ENCODE data around the gene ZNF516.

Gene ZNF516

GRCh38 chr18:76398295-76398694 lies 96.7 kb downstream of the ZNF516 start:
- DNase-seq (ENCODE audit: low read depth in 1 of 2, low spot score in 1 of 2) = no peak
- Histone ChIP-seq H3K27ac (replicated peaks) (no peak overlapping the region), H3K4me3 (replicated peaks; ENCODE audit: insufficient read depth, low read length) (no peak overlapping the region), H3K27me3 (ENCODE audit: insufficient read depth, poor library complexity, severe bottlenecking) (no peaks in the 10 kb centered on the region)
- TF ChIP-seq CTCF (IDR thresholded peaks at IDR 0.05; ENCODE audit: insufficient read depth, low read length) (no peak), SPI1 (IDR thresholded peaks at IDR 0.05; ENCODE audit: borderline replicate concordance, low read depth) (no peak), GABPA (IDR thresholded peaks at IDR 0.05; ENCODE audit: low read depth) (no peak), POLR2AphosphoS5 (IDR thresholded peaks at IDR 0.05; ENCODE audit: low read depth) (no peak), REST (IDR thresholded peaks at IDR 0.05; ENCODE audit: insufficient replicate concordance, low read depth) (no peak)

GRCh38 chr18:76397631-76398030 lies 97.4 kb downstream of the ZNF516 start:
- no peak overlapping the region for H3K4me3 ChIP-seq (replicated peaks; ENCODE audit: insufficient read depth, low read length)
- TF ChIP-seq GABPA (IDR thresholded peaks at IDR 0.05; ENCODE audit: low read depth) = no peak
- TF ChIP-seq SPI1 (IDR thresholded peaks at IDR 0.05; ENCODE audit: borderline replicate concordance, low read depth) = no peak
- DNase-seq (ENCODE audit: low read depth in 1 of 2, low spot score in 1 of 2) = no peak
- no peak overlapping the region for H3K27ac ChIP-seq (replicated peaks)
- no peaks in the 10 kb centered on the region for H3K27me3 ChIP-seq (ENCODE audit: insufficient read depth, poor library complexity, severe bottlenecking)

- TF ChIP-seq POLR2AphosphoS5 (IDR thresholded peaks at IDR 0.05; ENCODE audit: low read depth) (no peak), GABPA (IDR thresholded peaks at IDR 0.05; ENCODE audit: low read depth) (no peak), SPI1 (IDR thresholded peaks at IDR 0.05; ENCODE audit: borderline replicate concordance, low read depth) (no peak), CTCF (IDR thresholded peaks at IDR 0.05; ENCODE audit: insufficient read depth, low read length) (no peak), REST (IDR thresholded peaks at IDR 0.05; ENCODE audit: insufficient replicate concordance, low read depth) (no peak)
- Histone ChIP-seq H3K27me3 (ENCODE audit: insufficient read depth, poor library complexity, severe bottlenecking) (no peaks in the 10 kb centered on the region), H3K27ac (replicated peaks) (no peak overlapping the region), H3K4me3 (replicated peaks; ENCODE audit: insufficient read depth, low read length) (no peak overlapping the region)
- no peak for DNase-seq (ENCODE audit: low read depth in 1 of 2, low spot score in 1 of 2)
These were observed 98.2 kb downstream of the ZNF516 start for GRCh38 chr18:76396792-76397191.

GRCh38 chr18:76395609-76396008 lies 99.4 kb downstream of the ZNF516 start:
- DNase-seq (ENCODE audit: low read depth in 1 of 2, low spot score in 1 of 2) = no peak
- Histone ChIP-seq H3K27me3 (ENCODE audit: insufficient read depth, poor library complexity, severe bottlenecking) (no peaks in the 10 kb centered on the region), H3K27ac (replicated peaks) (no peak overlapping the region), H3K4me3 (replicated peaks; ENCODE audit: insufficient read depth, low read length) (no peak overlapping the region)
- TF ChIP-seq CTCF (IDR thresholded peaks at IDR 0.05; ENCODE audit: insufficient read depth, low read length) (no peak), REST (IDR thresholded peaks at IDR 0.05; ENCODE audit: insufficient replicate concordance, low read depth) (no peak), SPI1 (IDR thresholded peaks at IDR 0.05; ENCODE audit: borderline replicate concordance, low read depth) (no peak), GABPA (IDR thresholded peaks at IDR 0.05; ENCODE audit: low read depth) (no peak), POLR2AphosphoS5 (IDR thresholded peaks at IDR 0.05; ENCODE audit: low read depth) (no peak)
